Testis (tissue), 2 donors: Measurements from ENCODE around the gene PMEL.

ENCODE experiments used
- CTCF ChIP-seq, 3 experiments: fragments of 450-650 bp in 2 of 3; fragments of 200-600 bp in 1 of 3; sonication (generic) in 1 of 3; IDR thresholded peaks; one replicate each; pipeline ENCODE4 v1.5.1; 2016 to 2019; ENCODE audit warnings: antibody characterized with exemption in 3 of 3, mild to moderate bottlenecking in 2 of 3, moderate library complexity in 1 of 3
- POLR2A ChIP-seq: fragments of 450-650 bp; IDR thresholded peaks from one replicate; pipeline ENCODE4 v1.6.1; 2017; ENCODE audit warnings: antibody characterized with exemption, mild to moderate bottlenecking, moderate library complexity

GRCh38 chr12:55946553-55946952 lies 19.3 kb downstream of the PMEL start:
- TF ChIP-seq CTCF (IDR thresholded peaks at IDR 0.05) (no peak), POLR2A (no peak)
